ENCODE results near the gene RPUSD4. TPM values are rescaled to one million over a fixed set of nuclear protein-coding genes. Genes with fewer than 3 reads are reported as not detected.
A peak's percentile ranks its signal among the peaks of the same experiment; 100 is the strongest.

RPUSD4 gene
- total and polyA plus RNA-seq, 5 donors, result 12.0 to 24.0 (median 19.4) TPM

DNA sequence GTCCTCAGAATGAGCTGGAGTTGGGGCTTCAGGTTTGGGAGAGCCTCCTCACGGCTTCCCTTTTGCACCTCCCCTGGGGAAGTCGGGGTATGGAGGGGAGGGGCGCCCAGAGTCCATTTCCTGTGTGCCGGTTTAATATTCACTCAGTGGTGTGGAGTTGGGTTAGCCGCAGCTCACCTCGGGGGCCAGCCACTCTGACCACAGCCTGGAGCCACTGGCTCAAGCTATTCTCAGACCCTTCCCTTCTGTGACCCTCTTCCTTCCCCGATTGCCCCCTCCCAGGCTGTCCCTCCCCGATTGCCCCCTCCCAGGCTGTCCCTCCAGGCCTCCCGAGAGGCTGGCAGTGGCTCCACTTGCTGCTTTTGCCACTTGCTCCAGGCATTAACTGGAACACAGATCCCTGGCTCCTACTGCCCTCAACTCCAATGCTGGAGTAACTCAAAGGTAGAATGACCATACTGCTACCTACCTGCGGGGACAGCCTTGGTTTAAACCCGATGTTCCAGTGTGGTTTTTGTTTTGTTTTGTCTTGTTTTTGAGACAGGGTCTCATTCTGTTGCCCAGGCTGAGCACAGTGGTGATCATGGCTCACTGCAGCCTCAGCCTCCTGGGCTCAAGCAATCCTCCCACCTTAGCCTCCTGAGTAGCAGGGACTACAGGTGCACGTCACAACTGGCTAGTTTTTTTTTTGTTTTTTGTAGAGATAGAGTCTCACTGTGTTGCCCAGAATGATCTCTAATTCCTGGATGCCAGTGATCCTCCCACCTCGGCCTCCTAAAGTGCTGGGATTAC lies 29.3 kb downstream of the RPUSD4 start:
- no peaks in the 10 kb centered on the region for H3K27me3 ChIP-seq (ENCODE audit: control insufficient read depth, insufficient read depth)
- H3K9me3 ChIP-seq (ENCODE audit: control insufficient read depth, low read length), result no peaks in the 10 kb centered on the region
- H3K4me3 ChIP-seq (ENCODE audit: low read length), result no peak overlapping the region
- intact Hi-C loops (cut with DNase I), result loop anchor here in 1 of 4 donors (10.0 kb wide), 1 partner anchor 237 kb away; the partner anchor contains the start of gene VSIG10L2
- DNase-seq (no peak), ATAC-seq (no peak)
- WGBS, result 68% methylated on average over 13 of the region's 13 CpGs
- H3K27ac ChIP-seq (ENCODE audit: low read length), result no peak overlapping the region
- no peaks in the 10 kb centered on the region for H3K4me1 ChIP-seq (ENCODE audit: control insufficient read depth, insufficient read depth, low read length)

DNA sequence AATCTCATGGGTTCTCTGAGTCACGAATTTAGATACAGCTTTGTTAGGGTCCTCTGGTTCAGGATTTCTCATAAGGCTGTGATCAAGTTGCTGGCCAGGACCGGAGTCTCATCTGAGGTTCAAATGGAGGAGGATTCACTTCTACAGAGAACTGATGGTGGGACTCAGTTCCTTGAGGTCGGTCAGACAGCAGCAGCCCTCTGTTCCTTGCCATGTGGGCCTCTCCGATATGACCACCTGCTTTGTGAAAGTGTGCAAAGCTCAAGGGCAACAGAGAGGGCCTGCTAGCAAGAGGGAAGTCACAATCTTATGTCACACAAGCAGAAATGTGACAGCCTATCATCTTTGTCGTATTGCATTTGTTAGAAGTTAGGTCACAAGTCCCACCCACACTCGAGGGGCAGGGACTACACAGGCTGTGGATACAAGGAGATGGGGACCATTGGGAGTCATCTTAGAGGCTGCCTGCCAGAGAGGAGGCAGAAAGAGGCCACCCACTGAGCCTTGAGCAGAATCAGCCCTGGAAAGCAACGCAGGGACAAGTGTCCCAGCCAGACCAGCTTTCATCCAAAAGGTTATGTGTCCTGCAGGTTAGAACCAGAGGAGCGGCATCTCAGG lies 34.5 kb downstream of the RPUSD4 start:
- WGBS, result 81% methylated on average over 8 of the region's 8 CpGs
- Histone ChIP-seq H3K27me3 (ENCODE audit: control insufficient read depth, insufficient read depth) (no peaks in the 10 kb centered on the region), H3K4me3 (ENCODE audit: low read length) (no peak overlapping the region), H3K27ac (ENCODE audit: low read length) (no peak overlapping the region), H3K9me3 (ENCODE audit: control insufficient read depth, low read length) (no peaks in the 10 kb centered on the region), H3K4me1 (ENCODE audit: control insufficient read depth, insufficient read depth, low read length) (peaks cover 3% of the 10 kb centered on the region)
- intact Hi-C loops (cut with DNase I), result no loop called here
- DNase-seq (no peak), ATAC-seq (no peak)

DNA sequence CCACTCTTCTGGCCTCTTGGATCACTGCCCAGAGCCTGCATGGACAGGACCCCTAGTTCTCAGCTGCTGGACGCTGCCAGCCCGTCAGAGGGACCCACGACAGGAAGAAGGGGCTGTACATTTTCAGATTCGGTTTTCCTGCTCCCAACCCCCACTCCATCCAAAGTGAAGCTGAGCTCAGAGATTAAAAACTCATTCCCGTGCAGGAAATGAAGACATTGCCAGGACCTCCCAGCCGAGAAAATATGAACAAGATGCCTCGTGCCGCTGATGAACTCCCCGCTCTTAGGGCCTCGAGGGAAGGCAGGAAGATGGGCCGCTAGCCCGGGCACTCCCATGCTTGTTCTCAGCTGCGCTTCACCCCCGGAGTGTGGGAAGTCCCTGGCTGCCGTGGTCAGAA lies 36.1 kb downstream of the RPUSD4 start:
- intact Hi-C loops (cut with DNase I), result no loop called here
- Histone ChIP-seq H3K27ac (ENCODE audit: low read length) (no peak overlapping the region), H3K27me3 (ENCODE audit: control insufficient read depth, insufficient read depth) (no peaks in the 10 kb centered on the region), H3K4me3 (ENCODE audit: low read length) (no peak overlapping the region), H3K4me1 (ENCODE audit: control insufficient read depth, insufficient read depth, low read length) (peaks cover 3% of the 10 kb centered on the region), H3K9me3 (ENCODE audit: control insufficient read depth, low read length) (no peaks in the 10 kb centered on the region)
- WGBS, result 21% methylated on average over 15 of the region's 15 CpGs
- DNase-seq, result peak; percentile 36 to 69 (median 68)
- peak; percentile 70 for ATAC-seq

GRCh38 chr11:126174816-126175215 lies 36.6 kb downstream of the RPUSD4 start:
- DNase-seq, result no peak
- Histone ChIP-seq H3K4me3 (ENCODE audit: low read length) (no peak overlapping the region), H3K27ac (ENCODE audit: low read length) (no peak overlapping the region), H3K9me3 (ENCODE audit: control insufficient read depth, low read length) (no peaks in the 10 kb centered on the region), H3K4me1 (ENCODE audit: control insufficient read depth, insufficient read depth, low read length) (peaks cover 3% of the 10 kb centered on the region), H3K27me3 (ENCODE audit: control insufficient read depth, insufficient read depth) (no peaks in the 10 kb centered on the region)
- WGBS, result 85% methylated on average over 7 of the region's 7 CpGs
- no peak for ATAC-seq
- intact Hi-C loops (cut with DNase I), result no loop called here

DNA sequence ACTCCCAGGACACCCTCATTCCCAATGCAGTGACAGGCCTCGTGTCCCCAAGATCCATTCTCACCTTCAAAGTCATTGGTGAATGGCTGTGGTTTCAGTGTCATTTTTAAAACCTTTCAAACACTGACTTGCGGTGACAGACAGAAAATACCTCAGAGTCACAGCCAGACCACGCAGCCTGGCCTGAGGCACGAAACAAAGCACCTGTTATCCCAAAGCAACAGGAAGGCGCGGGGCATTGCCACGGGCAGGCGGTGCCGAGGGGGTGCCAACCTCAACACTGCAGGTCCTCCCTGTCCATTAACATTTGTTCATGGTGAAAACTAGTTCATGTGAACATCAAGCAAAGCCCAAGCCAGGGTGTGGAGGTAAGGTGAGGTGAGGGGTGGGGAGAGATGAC lies 38.2 kb downstream of the RPUSD4 start:
- intact Hi-C loops (cut with DNase I), result no loop called here
- H3K27ac ChIP-seq (ENCODE audit: low read length), result no peak overlapping the region
- no peaks in the 10 kb centered on the region for H3K9me3 ChIP-seq (ENCODE audit: control insufficient read depth, low read length)
- WGBS, result 92% methylated on average over 9 of the region's 9 CpGs
- no peak for DNase-seq
- no peak overlapping the region for H3K4me3 ChIP-seq (ENCODE audit: low read length)
- no peaks in the 10 kb centered on the region for H3K27me3 ChIP-seq (ENCODE audit: control insufficient read depth, insufficient read depth)
- ATAC-seq, result no peak
- H3K4me1 ChIP-seq (ENCODE audit: control insufficient read depth, insufficient read depth, low read length), result peaks cover 3% of the 10 kb centered on the region

DNA sequence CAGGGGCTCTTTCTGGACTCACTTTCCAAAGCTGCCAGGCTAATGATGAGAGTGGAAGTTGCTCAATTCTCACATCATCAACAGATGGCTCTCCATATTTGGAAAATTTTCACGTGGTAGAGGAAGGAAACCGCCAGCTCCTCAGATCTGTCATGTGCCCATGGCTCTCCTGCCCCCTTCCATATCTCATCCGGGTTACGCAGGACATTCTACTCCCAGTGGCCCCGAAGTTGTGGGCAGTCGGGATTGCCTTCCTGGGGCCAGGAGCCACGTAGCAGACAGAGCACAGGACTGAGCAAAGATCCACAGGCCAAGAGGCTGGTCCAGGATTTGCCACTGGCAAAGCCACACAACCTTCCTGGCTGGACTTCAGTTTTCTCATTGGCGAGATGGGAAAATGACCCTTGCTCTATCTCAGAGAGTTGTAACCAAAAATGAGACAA lies 38.8 kb downstream of the RPUSD4 start:
- peaks cover 3% of the 10 kb centered on the region for H3K4me1 ChIP-seq (ENCODE audit: control insufficient read depth, insufficient read depth, low read length)
- no peak overlapping the region for H3K4me3 ChIP-seq (ENCODE audit: low read length)
- H3K27ac ChIP-seq (ENCODE audit: low read length), result no peak overlapping the region
- ATAC-seq (no peak), DNase-seq (no peak)
- WGBS, result 65% methylated on average over 8 of the region's 8 CpGs
- intact Hi-C loops (cut with DNase I), result no loop called here
- H3K9me3 ChIP-seq (ENCODE audit: control insufficient read depth, low read length), result no peaks in the 10 kb centered on the region
- no peaks in the 10 kb centered on the region for H3K27me3 ChIP-seq (ENCODE audit: control insufficient read depth, insufficient read depth)

- H3K27me3 ChIP-seq (ENCODE audit: control insufficient read depth, insufficient read depth), result no peaks in the 10 kb centered on the region
- ATAC-seq (no peak), DNase-seq (no peak)
- no peaks in the 10 kb centered on the region for H3K9me3 ChIP-seq (ENCODE audit: control insufficient read depth, low read length)
- intact Hi-C loops (cut with DNase I), result no loop called here
- no peaks in the 10 kb centered on the region for H3K4me1 ChIP-seq (ENCODE audit: control insufficient read depth, insufficient read depth, low read length)
- H3K27ac ChIP-seq (ENCODE audit: low read length), result no peak overlapping the region
- WGBS, result 94% methylated on average over 3 of the region's 3 CpGs
- H3K4me3 ChIP-seq (ENCODE audit: low read length), result no peak overlapping the region
Observed at GRCh38 chr11:126169291-126169690, 42.2 kb downstream of the RPUSD4 start.

DNA sequence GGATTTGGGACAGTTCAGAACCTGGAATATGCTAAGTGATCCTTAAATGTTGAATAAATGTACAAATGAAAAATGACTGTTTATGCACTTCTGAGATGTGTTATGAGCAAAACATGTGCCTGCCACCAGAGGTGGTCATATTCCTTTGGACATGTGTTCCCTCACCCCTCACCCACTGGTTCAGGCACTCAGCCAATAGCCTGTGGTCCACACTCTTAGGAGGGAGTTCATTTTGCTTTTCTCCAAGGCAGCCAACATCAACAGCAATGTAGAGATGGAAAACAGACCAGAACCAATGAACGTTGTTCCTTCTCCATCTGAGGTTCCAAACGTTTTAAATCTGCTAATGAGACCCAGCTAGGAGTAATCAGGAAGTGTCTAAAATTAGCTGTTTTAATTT lies 44.0 kb downstream of the RPUSD4 start:
- WGBS, result 16% methylated on average over 2 of the region's 2 CpGs
- no peaks in the 10 kb centered on the region for H3K27me3 ChIP-seq (ENCODE audit: control insufficient read depth, insufficient read depth)
- DNase-seq (no peak), ATAC-seq (no peak)
- H3K4me1 ChIP-seq (ENCODE audit: control insufficient read depth, insufficient read depth, low read length), result no peaks in the 10 kb centered on the region
- intact Hi-C loops (cut with DNase I), result no loop called here
- no peaks in the 10 kb centered on the region for H3K9me3 ChIP-seq (ENCODE audit: control insufficient read depth, low read length)
- no peak overlapping the region for H3K4me3 ChIP-seq (ENCODE audit: low read length)
- no peak overlapping the region for H3K27ac ChIP-seq (ENCODE audit: low read length)

DNA sequence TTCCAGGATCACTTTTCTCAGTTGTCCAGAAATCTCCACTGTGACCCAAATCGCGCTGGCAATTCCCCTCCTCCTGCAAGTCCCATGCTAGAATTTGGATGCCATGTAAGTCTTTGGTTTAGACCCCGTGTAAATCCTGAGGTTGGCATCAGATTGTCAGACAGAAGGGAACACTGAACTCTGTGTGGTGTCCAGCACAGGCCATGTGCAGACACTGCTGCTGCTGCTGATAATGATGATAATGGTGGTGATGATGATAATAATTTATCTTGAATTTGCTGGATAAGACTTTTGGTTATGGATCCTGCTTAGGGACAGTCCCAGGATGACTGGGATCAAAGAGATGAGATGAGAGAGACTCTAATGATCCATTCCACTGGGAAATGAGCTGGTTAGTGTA lies 45.0 kb downstream of the RPUSD4 start:
- 89% methylated on average over 3 of the region's 3 CpGs for WGBS
- no peak overlapping the region for H3K27ac ChIP-seq (ENCODE audit: low read length)
- DNase-seq, result no peak

GRCh38 chr11:126165757-126166156 lies 45.7 kb downstream of the RPUSD4 start:
- DNase-seq, result peak in 1 of 3 donors; percentile 49
- Histone ChIP-seq H3K4me3 (ENCODE audit: low read length) (no peak overlapping the region), H3K4me1 (ENCODE audit: control insufficient read depth, insufficient read depth, low read length) (no peaks in the 10 kb centered on the region), H3K27ac (ENCODE audit: low read length) (no peak overlapping the region), H3K27me3 (ENCODE audit: control insufficient read depth, insufficient read depth) (no peaks in the 10 kb centered on the region), H3K9me3 (ENCODE audit: control insufficient read depth, low read length) (no peaks in the 10 kb centered on the region)
- ATAC-seq, result peak in 1 of 2 donors; percentile 10
- WGBS, result 63% methylated on average over 10 of the region's 10 CpGs
- intact Hi-C loops (cut with DNase I), result no loop called here

More for the DNA sequence above, 45.0 kb downstream of the RPUSD4 start:
- Histone ChIP-seq H3K4me1 (ENCODE audit: control insufficient read depth, insufficient read depth, low read length) (no peaks in the 10 kb centered on the region), H3K27me3 (ENCODE audit: control insufficient read depth, insufficient read depth) (no peaks in the 10 kb centered on the region), H3K4me3 (ENCODE audit: low read length) (no peak overlapping the region), H3K9me3 (ENCODE audit: control insufficient read depth, low read length) (no peaks in the 10 kb centered on the region)
- intact Hi-C loops (cut with DNase I), result no loop called here
- no peak for ATAC-seq

DNA sequence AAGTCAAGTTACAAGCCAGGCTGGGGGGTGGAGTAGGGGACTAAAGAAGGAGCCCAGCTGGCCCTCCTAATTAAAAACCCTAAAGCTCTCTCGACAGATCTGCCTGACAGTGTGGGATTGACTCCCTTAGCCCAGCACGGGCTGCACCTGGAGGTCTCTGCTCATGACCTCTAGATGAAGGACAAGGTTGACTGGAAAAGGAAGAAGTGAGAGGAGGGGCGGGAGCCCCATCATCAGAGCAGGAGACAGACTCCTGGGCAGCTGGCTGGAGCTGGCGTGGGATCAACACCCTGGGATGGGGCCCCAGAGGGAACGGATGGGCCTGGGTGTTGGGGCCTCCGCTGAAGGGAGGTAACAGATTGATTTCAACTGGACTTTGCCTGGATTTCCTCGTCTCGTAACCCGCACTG lies 46.1 kb downstream of the RPUSD4 start:
- ATAC-seq (no peak), DNase-seq (no peak)
- H3K9me3 ChIP-seq (ENCODE audit: control insufficient read depth, low read length), result no peaks in the 10 kb centered on the region
- no peak overlapping the region for H3K27ac ChIP-seq (ENCODE audit: low read length)
- intact Hi-C loops (cut with DNase I), result no loop called here
- H3K4me3 ChIP-seq (ENCODE audit: low read length), result no peak overlapping the region
- H3K27me3 ChIP-seq (ENCODE audit: control insufficient read depth, insufficient read depth), result no peaks in the 10 kb centered on the region
- H3K4me1 ChIP-seq (ENCODE audit: control insufficient read depth, insufficient read depth, low read length), result no peaks in the 10 kb centered on the region
- 84% methylated on average over 9 of the region's 9 CpGs for WGBS

Data from right cardiac atrium (tissue), 5 donors.